ENCODE measurements around the gene CHMP1A.

The CHMP1A gene

DNA sequence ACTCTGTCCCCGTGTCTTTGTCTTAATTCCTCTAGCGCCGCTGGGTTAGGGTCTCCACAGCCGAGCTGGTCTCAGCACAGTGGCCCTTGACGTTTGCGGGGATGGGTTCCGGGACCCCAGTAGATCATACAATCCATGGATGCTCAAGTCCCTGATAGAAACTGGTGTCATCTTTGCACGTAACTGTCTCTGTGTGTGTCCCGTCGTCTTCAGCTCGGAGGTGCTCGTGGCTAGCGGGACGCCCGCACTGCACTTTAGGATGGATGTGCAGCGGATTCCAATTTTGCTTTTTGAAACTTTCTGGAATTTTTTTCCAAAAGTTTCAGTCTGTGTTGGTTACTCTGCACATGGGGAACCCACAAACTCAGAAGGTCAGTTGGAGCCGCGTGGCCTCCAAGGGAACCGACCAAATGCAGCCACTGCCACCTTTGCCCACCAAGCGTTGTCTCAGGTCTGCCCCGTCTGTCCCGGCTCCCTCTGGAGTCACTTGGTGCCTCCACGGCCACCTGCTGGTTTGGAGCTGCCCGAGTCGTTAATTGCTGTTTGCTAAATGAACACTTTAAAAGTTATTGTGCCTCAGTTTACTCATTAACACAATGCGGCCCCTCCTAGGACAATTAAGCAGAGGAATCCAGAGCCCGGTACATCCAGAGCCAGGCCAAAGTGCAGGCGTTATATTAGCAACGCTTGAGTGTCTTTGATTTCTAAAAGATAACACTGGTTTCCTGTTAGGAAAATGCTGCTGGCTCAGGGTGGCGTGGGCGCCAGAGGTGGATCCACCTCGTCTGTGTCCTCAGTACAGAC, 49.4 kb downstream of the CHMP1A start:
- no peak for DNase-seq (ENCODE audit: low read depth, low spot score)
- Histone ChIP-seq H3K9ac (ENCODE audit: insufficient read length) (no peak overlapping the region), H3K4me3 (no peak overlapping the region), H3K36me3 (ENCODE audit: insufficient read depth, low read length) (no peaks in the 10 kb centered on the region), H3K9me3 (ENCODE audit: low read depth, low read length) (no peaks in the 10 kb centered on the region), H3K27ac (no peak overlapping the region)
- TF ChIP-seq POLR2AphosphoS5 (IDR thresholded peaks at IDR 0.05; ENCODE audit: borderline replicate concordance, low read depth, low read length) (no peak), FOXP2 (optimal IDR thresholded peaks at IDR 0.05; ENCODE audit: control extremely low read depth, extremely low read length, insufficient read depth) (no peak), EZH2 (IDR thresholded peaks at IDR 0.05) (no peak)

DNA sequence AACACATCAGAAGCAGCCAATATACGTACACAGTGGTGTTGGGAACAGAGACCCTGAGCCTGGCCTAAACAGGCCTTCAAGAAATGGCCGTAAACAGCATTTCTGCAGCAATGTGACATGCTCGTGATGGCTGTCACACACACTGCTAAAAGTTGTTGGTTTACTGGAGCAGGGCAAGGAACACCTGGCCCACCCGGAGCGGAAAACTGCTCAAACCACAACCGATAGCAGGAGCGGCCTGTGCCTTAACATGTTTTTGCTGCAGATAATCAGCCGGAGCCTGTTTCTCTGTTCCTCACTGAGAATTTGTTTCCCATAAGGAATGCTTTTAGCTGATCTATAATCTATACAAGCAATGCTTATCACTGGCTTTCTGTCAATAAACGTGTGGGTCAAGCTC, 50.1 kb downstream of the CHMP1A start:
- H3K36me3 ChIP-seq (ENCODE audit: insufficient read depth, low read length): no peaks in the 10 kb centered on the region
- no peak overlapping the region for H3K9ac ChIP-seq (ENCODE audit: insufficient read length)
- no peaks in the 10 kb centered on the region for H3K9me3 ChIP-seq (ENCODE audit: low read depth, low read length)
- no peak for TF ChIP-seq EZH2 (IDR thresholded peaks at IDR 0.05)
- no peak for DNase-seq (ENCODE audit: low read depth, low spot score)
- H3K4me3 ChIP-seq: no peak overlapping the region
- H3K27ac ChIP-seq: no peak overlapping the region

DNA sequence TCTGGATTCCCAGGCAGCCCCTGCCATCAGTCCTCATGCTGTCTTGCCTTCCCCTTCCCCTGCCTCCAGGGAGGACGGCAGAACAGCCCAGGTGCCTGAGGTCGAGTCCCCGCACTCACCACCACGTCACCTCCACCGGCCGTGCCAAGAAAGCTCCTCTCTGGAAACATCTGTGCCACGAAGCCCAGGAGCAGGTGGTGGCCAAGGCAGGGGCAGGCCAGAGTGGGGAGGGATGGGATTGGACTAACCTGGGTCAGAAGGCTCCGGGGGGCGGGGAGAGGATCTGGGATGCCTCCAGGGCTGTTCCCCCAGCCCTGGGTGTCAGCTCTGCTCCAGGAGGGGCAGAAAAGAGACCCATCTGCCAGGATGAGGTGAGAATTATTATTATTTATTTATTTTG, 51.5 kb downstream of the CHMP1A start:
- H3K9ac ChIP-seq (ENCODE audit: insufficient read length): no peak overlapping the region
- H3K4me3 ChIP-seq: no peak overlapping the region
- no peak for DNase-seq (ENCODE audit: low read depth, low spot score)
- no peaks in the 10 kb centered on the region for H3K36me3 ChIP-seq (ENCODE audit: insufficient read depth, low read length)
- TF ChIP-seq EZH2 (IDR thresholded peaks at IDR 0.05): no peak
- TF ChIP-seq FOXP2 (optimal IDR thresholded peaks at IDR 0.05; ENCODE audit: control extremely low read depth, extremely low read length, insufficient read depth): no peak
- TF ChIP-seq POLR2AphosphoS5 (IDR thresholded peaks at IDR 0.05; ENCODE audit: borderline replicate concordance, low read depth, low read length): no peak
- no peaks in the 10 kb centered on the region for H3K9me3 ChIP-seq (ENCODE audit: low read depth, low read length)
- H3K27ac ChIP-seq: no peak overlapping the region

DNA sequence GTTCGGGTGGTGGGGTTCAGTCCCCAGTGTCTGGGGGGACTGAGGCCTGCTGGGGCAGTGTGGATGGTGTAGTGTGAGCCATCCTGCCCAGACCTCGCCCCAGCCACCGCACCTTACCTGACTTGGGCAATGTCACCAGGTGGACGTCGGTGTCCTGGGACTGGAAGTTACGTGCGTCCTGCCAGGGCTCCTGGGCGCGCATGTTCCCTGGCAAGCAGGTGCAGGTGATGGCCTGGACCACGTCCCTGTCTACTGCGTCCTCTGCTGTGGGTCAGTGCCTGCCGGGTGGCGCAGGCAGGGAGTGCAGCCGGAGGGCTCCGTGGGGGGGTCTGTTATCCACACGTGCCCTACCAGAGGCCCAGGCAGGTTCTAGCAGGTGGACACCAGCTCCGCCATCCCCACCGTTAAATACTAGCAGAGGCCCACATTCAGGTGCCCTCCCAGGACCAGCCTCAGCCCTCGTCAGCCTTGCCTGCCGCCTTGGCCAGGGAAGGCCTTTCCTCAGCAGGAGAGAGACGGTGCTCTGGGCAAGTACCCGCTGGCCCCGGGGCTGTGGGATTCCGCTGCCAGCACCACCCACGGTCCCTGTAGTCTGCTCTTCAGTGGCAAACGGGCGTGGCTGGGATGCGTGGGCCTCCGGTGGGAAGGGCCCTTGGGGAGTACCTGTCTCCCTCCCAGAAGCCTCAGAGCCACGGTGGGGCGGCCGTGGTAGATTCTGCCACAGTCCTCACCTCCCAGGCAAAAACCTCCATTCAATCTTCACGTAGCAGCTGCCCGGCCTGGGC, 52.1 kb downstream of the CHMP1A start:
- TF ChIP-seq EZH2 (IDR thresholded peaks at IDR 0.05): no peak
- TF ChIP-seq POLR2AphosphoS5 (IDR thresholded peaks at IDR 0.05; ENCODE audit: borderline replicate concordance, low read depth, low read length): no peak
- no peak for TF ChIP-seq FOXP2 (optimal IDR thresholded peaks at IDR 0.05; ENCODE audit: control extremely low read depth, extremely low read length, insufficient read depth)
- no peaks in the 10 kb centered on the region for H3K9me3 ChIP-seq (ENCODE audit: low read depth, low read length)
- DNase-seq (ENCODE audit: low read depth, low spot score): no peak
- H3K27ac ChIP-seq: no peak overlapping the region
- H3K9ac ChIP-seq (ENCODE audit: insufficient read length): no peak overlapping the region
- H3K4me3 ChIP-seq: no peak overlapping the region
- H3K36me3 ChIP-seq (ENCODE audit: insufficient read depth, low read length): no peaks in the 10 kb centered on the region

DNA sequence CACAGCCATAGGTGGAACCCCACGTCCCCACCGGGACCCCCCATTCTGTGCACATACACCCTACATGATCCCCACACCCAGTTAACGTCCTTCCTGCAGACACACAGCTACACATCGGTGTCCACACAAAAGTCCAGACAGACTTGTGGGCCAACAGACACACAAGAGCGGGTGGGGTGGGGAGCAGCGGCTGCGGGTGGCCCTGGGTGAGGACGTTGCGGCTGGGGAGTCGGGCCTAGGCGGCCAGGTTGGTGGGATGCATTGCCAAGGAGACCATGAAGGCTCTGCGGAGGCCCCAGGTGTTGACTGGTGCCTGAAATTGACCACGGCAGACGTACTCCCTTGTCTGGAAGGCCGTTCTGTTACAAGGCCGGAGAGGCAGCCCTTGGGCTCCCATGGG, 52.7 kb downstream of the CHMP1A start:
- Histone ChIP-seq H3K36me3 (ENCODE audit: insufficient read depth, low read length) (no peaks in the 10 kb centered on the region), H3K27ac (no peak overlapping the region), H3K9me3 (ENCODE audit: low read depth, low read length) (no peaks in the 10 kb centered on the region), H3K4me3 (no peak overlapping the region), H3K9ac (ENCODE audit: insufficient read length) (no peak overlapping the region)
- no peak for TF ChIP-seq FOXP2 (optimal IDR thresholded peaks at IDR 0.05; ENCODE audit: control extremely low read depth, extremely low read length, insufficient read depth)
- TF ChIP-seq POLR2AphosphoS5 (IDR thresholded peaks at IDR 0.05; ENCODE audit: borderline replicate concordance, low read depth, low read length): no peak
- no peak for TF ChIP-seq EZH2 (IDR thresholded peaks at IDR 0.05)
- no peak for DNase-seq (ENCODE audit: low read depth, low spot score)

DNA sequence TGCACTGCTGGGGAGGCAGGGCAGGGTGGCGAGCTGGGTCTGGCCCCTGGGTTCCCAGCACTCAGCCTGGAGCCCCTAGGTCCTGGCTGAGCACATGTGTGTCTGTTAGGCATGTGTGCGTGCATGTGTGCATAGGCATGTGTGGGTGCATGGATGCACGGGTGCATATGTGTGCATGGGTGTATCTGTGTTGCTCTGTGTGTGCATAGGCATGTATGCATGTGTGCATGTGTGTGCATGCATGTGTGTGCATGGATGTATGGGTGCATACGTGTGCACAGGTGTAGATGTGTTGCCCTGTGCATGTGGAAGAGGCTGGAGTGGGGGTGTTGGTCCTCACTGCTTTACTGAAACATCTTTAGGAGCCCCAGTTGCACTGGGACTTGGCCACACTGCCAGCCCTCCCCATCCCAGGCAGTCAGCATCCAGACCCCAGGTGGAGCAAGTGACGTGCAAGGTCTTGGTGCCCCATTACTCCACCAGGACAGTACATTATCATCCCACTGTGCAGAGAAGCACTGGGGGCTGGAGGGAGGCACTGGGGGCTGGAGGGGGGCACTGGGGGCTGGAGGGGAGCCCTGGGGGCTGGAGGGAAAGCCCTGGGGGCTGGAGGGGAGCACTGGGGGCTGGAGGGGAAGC, 54.4 kb downstream of the CHMP1A start:
- TF ChIP-seq EZH2 (IDR thresholded peaks at IDR 0.05) (no peak), POLR2AphosphoS5 (IDR thresholded peaks at IDR 0.05; ENCODE audit: borderline replicate concordance, low read depth, low read length) (no peak), FOXP2 (optimal IDR thresholded peaks at IDR 0.05; ENCODE audit: control extremely low read depth, extremely low read length, insufficient read depth) (no peak)
- no peak for DNase-seq (ENCODE audit: low read depth, low spot score)
- Histone ChIP-seq H3K36me3 (ENCODE audit: insufficient read depth, low read length) (no peaks in the 10 kb centered on the region), H3K4me3 (no peak overlapping the region), H3K27ac (no peak overlapping the region), H3K9me3 (ENCODE audit: low read depth, low read length) (no peaks in the 10 kb centered on the region), H3K9ac (ENCODE audit: insufficient read length) (no peak overlapping the region)

DNA sequence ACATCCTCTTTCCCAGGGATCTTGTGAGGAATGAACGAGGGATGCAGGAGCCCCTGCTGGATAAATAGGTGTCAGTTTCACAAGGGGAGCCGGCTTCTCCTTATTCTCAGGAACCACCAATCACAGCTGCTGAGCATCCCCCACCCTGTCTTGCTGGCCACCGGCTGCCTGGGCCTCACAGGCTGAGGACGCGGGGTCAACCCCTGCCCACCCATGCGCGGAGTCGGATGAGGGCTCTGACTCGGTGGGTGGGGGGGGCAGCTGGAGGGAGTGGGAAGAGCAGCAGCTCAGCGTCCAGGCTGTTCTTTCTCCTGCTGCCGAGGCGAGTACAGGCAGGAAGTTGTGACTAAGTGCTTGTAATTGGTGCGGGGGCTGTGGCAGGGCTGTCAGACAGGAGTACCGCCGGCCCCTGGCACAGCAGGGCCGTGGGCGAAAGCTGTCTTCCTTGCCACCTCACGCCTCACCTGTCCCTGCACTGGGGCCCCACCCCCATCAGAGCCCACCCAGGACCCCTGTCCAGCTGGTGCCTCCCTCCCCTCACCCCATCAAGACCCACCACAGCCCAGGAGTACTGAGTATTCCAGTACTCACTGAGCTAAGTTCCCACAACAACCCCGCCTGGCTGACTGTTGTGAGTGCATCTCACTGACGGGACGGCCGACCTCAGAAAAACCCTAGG, 55.1 kb downstream of the CHMP1A start:
- no peak for DNase-seq (ENCODE audit: low read depth, low spot score)
- no peak for TF ChIP-seq EZH2 (IDR thresholded peaks at IDR 0.05)
- TF ChIP-seq POLR2AphosphoS5 (IDR thresholded peaks at IDR 0.05; ENCODE audit: borderline replicate concordance, low read depth, low read length): no peak
- no peak for TF ChIP-seq FOXP2 (optimal IDR thresholded peaks at IDR 0.05; ENCODE audit: control extremely low read depth, extremely low read length, insufficient read depth)
- H3K27ac ChIP-seq: no peak overlapping the region
- H3K9me3 ChIP-seq (ENCODE audit: low read depth, low read length): no peaks in the 10 kb centered on the region
- no peak overlapping the region for H3K4me3 ChIP-seq
- no peak overlapping the region for H3K9ac ChIP-seq (ENCODE audit: insufficient read length)
- no peaks in the 10 kb centered on the region for H3K36me3 ChIP-seq (ENCODE audit: insufficient read depth, low read length)

DNA sequence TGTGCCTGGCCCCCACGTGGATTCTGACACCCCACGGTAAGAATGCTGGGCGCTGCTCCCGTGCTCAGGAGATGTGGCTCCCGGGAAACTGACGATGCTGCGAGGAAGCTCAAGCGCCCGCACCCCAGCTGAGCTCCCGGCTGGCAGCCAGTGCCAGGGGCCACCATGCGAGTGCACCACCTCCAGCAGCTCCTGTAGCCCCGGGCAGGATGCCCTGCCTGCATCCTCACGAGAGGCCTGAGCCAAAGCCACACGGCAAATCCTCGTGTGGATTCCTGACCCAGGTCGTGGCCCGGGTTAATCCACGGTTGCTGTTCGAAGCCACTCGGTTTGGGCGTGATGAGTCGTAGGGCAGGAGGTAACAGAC, 55.6 kb downstream of the CHMP1A start:
- TF ChIP-seq FOXP2 (optimal IDR thresholded peaks at IDR 0.05; ENCODE audit: control extremely low read depth, extremely low read length, insufficient read depth): no peak
- no peak for TF ChIP-seq POLR2AphosphoS5 (IDR thresholded peaks at IDR 0.05; ENCODE audit: borderline replicate concordance, low read depth, low read length)
- TF ChIP-seq EZH2 (IDR thresholded peaks at IDR 0.05): no peak
- no peak overlapping the region for H3K9ac ChIP-seq (ENCODE audit: insufficient read length)
- no peak overlapping the region for H3K27ac ChIP-seq
- H3K4me3 ChIP-seq: no peak overlapping the region
- no peaks in the 10 kb centered on the region for H3K9me3 ChIP-seq (ENCODE audit: low read depth, low read length)
- no peaks in the 10 kb centered on the region for H3K36me3 ChIP-seq (ENCODE audit: insufficient read depth, low read length)
- DNase-seq (ENCODE audit: low read depth, low spot score): no peak

Measured in SK-N-MC (cell line).